Thoracic aorta (tissue), 2 donors: ENCODE results near the gene SNAPC4. TPM values are rescaled to one million over a fixed set of nuclear protein-coding genes. Genes with fewer than 3 reads are reported as not detected.

Experiments used
- ATAC-seq: fragments of 150-250 bp; one replicate; pipeline ENCODE4 v1.8.0; 2017; ENCODE audit warnings: low read depth; ENCODE audit not compliant: insufficient number of reproducible peaks, low FRiP score
- DNase-seq: peaks from one replicate; pipeline ENCODE4 v3.0.0-alpha.2; 2020; ENCODE audit warnings: low spot score
- H3K27ac ChIP-seq, 2 donors: fragments of 200-600 bp; sonication (generic); 1 replicate in 1 of 2; 2 replicates in 1 of 2; pipeline ENCODE4 v1.5.1; 2016; ENCODE audit warnings: mild to moderate bottlenecking in 2 of 2, moderate library complexity in 2 of 2
- H3K27me3 ChIP-seq: fragments of 200-600 bp; sonication (generic); replicated peaks from 2 replicates; pipeline ENCODE4 v1.6.0; 2016; ENCODE audit warnings: mild to moderate bottlenecking; ENCODE audit not compliant: insufficient read depth
- H3K36me3 ChIP-seq: fragments of 200-600 bp; sonication (generic); one replicate; pipeline ENCODE4 v1.5.1; 2016
- H3K4me1 ChIP-seq, 2 donors: fragments of 200-600 bp; sonication (generic); 1 replicate in 1 of 2; 2 replicates in 1 of 2; pipeline versions ENCODE4 v1.5.1 to v1.6.0; 2016; ENCODE audit warnings: low read depth in 2 of 2, mild to moderate bottlenecking in 1 of 2; ENCODE audit not compliant: control insufficient read depth in 1 of 2
- H3K4me3 ChIP-seq: fragments of 200-600 bp; sonication (generic); 2 replicates; pipeline ENCODE4 v1.5.1; 2016; ENCODE audit warnings: mild to moderate bottlenecking
- H3K9me3 ChIP-seq: fragments of 200-600 bp; sonication (generic); 2 replicates; pipeline ENCODE4 v1.5.1; 2016
- CTCF ChIP-seq: fragments of 200-600 bp; sonication (generic); IDR thresholded peaks from one replicate; pipeline ENCODE4 v1.5.1; 2019; ENCODE audit warnings: antibody characterized with exemption
- total RNA-seq, 2 donors: library from RNA; depleted of rRNA; stranded (reverse); fragments of >200 nt; gene quantifications; one replicate each; pipeline versions ENCODE4 v1.1.0 to v1.2.3, GENCODE V29; 2016

Gene SNAPC4
- total RNA-seq, 2 donors from 2014 or later: 8.0 to 8.5 TPM

GRCh38 chr9:136437430-136437829, 37.5 kb upstream of the SNAPC4 start:
- Histone ChIP-seq H3K27ac (no peak overlapping the region), H3K27me3 (no peaks in the 10 kb centered on the region), H3K9me3 (no peaks in the 10 kb centered on the region), H3K4me1 (peaks cover 19 to 32% of the 10 kb centered on the region in 2 donors), H3K36me3 (peaks cover 28% of the 10 kb centered on the region), H3K4me3 (peak overlapping the region; percentile 98)
- no peak for ATAC-seq
- no peak for DNase-seq
- no peak for TF ChIP-seq CTCF

GRCh38 chr9:136436055-136436634, 36.2 kb upstream of the SNAPC4 start:
- DNase-seq (no peak), ATAC-seq (no peak)
- no peak overlapping the region for H3K4me3 ChIP-seq
- peaks cover 18% of the 10 kb centered on the region for H3K36me3 ChIP-seq
- no peak overlapping the region for H3K27ac ChIP-seq
- H3K9me3 ChIP-seq: no peaks in the 10 kb centered on the region
- H3K27me3 ChIP-seq: no peaks in the 10 kb centered on the region
- H3K4me1 ChIP-seq: peaks cover 19 to 32% of the 10 kb centered on the region in 2 donors
- no peak for TF ChIP-seq CTCF

GRCh38 chr9:136434580-136435169, 34.7 kb upstream of the SNAPC4 start:
- Histone ChIP-seq H3K36me3 (peaks cover 23% of the 10 kb centered on the region), H3K4me1 (peaks cover 19 to 26% of the 10 kb centered on the region in 2 donors)
- TF ChIP-seq CTCF: no peak

GRCh38 chr9:136433849-136434579, 34.0 kb upstream of the SNAPC4 start:
- Histone ChIP-seq H3K9me3 (no peaks in the 10 kb centered on the region), H3K36me3 (peaks cover 27% of the 10 kb centered on the region), H3K4me1 (peaks cover 19 to 26% of the 10 kb centered on the region in 2 donors), H3K27me3 (no peaks in the 10 kb centered on the region), H3K4me3 (no peak overlapping the region), H3K27ac (no peak overlapping the region)
- ATAC-seq (no peak), DNase-seq (no peak)
- TF ChIP-seq CTCF: no peak

More at GRCh38 chr9:136434580-136435169, 34.7 kb upstream of the SNAPC4 start:
- DNase-seq: no peak
- H3K27me3 ChIP-seq: no peaks in the 10 kb centered on the region
- no peak for ATAC-seq
- no peak overlapping the region for H3K27ac ChIP-seq
- H3K4me3 ChIP-seq: no peak overlapping the region
- H3K9me3 ChIP-seq: no peaks in the 10 kb centered on the region

GRCh38 chr9:136433043-136433715, 33.2 kb upstream of the SNAPC4 start:
- TF ChIP-seq CTCF: no peak
- Histone ChIP-seq H3K27ac (no peak overlapping the region), H3K36me3 (peaks cover 30% of the 10 kb centered on the region), H3K9me3 (no peaks in the 10 kb centered on the region), H3K27me3 (no peaks in the 10 kb centered on the region), H3K4me3 (no peak overlapping the region), H3K4me1 (peaks cover 12 to 20% of the 10 kb centered on the region in 2 donors)
- no peak for DNase-seq
- ATAC-seq: no peak
